Globus pallidus (tissue), 1 donor: ENCODE data around the gene LIMS1.

Experiments used
- DNase-seq: peaks from one replicate; pipeline ENCODE4 v3.0.0-alpha.2; 2015; ENCODE audit warnings: low spot score

The LIMS1 gene

DNA sequence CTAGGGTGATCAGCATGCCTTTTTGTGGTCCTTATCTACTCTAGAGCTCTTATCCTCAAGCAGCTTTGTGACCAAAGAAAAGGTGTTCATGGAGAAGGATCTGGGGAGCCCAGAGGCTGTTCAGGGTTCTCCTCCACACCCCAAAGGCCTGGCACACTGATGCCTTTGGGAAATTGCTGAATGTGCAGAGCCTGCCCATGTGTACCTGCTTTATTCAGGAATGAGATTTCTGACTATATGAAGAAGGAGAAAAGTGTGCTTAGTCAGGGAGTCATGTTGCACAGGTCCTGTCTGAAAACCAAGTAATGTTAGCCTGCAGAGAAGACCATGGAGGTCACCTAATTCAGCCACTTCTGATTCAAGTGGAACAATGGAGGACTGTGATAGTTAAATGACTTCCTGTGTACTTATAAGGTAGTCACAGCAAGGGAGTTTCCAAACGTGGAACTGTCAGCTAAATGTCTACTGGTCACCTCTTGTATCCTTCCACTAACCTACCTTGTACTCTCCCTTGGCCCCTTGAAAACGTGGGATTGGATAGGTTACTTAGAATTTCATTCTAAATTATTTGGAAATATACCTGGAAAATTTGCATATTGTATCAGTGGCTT lies 81.3 kb downstream of the LIMS1 start:
- DNase-seq: no peak

DNA sequence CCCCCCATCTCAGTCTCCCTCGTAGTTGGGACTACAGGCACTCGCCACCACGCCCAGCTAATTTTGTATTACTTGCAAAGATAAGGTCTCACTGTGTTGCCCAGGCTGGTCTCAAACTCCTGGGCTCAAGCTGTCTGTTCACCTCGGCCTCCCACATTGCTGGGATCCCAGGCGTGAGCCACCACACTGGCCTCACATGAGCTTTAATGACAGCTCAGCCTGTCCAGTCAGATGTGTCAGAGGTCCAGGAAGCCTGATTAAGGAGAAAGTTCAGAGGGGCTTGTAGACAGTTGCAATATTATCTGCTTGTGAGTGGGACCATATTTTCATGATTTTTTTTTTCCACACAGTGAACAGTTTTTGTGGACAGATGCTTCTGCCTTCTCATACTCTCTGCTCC lies 82.0 kb downstream of the LIMS1 start:
- DNase-seq: no peak

DNA sequence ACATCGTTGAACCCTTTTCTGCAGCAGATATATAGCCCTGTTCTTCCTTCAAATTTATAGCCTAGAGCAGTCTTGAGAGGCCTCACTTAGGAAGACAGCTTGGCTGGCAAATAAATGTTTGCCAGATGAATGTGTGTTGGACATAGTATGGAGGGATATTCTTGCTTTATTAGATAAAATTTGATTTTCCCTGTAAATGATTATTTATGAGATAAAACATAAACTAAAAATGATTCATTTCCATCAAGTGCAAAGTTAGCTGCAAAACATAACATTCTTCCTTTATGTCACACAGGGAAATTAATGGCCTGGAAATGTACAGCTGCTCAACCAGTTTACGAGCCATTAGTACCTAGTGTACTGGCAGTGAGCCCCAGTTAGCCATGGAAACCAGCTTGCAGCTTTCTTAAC lies 82.5 kb downstream of the LIMS1 start:
- no peak for DNase-seq

DNA sequence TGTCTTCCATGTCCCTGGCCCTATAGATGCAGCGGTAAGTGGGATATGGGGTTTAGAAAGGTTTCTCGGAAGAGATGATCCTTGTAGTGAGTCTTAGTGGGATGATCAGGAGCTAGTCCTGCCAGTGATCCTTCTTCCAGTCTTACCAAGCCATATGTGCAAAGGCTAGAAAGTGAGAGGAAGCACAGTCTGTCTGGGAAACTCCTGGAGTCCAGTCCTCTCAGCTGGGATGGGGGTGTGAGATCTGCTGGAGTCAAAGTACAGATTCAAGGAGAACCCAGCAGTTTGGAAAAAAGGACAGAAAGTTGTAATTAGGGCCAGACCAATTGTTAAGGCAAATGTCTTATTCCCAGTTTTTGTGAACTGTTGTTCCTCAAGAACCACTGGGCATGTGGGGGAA lies 83.3 kb downstream of the LIMS1 start:
- no peak for DNase-seq

DNA sequence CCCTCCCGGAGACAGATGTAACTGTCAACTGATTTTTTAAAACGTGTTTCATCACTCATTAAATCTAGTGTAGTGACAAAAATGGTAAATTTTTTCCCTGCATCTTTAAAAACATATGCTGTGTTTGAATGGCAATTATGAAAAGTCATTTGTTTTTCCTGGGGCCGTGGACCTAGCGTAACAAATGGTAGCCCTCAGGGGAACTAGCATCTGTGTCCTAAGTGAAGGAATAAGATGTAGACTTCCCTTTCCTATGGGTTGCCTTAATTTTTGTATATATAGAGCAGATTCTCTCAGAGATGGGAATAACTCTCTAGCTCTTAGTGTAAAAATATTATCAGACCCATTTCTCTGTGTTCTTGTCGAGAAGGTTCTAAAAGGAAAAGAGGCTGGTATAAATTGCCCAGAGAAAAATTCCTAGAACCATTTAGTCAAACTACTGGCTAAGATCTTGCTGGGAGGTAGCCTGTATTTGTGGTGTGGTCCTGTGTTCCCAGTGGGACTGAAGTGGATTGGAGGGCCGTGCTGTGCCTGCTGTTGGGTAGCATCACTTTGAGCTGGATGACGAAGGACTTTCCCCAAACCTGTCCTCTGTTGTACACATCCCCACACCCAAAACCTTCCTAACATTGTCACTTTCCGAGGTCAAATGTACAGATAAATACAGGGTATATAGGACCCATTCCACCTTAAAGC lies 85.8 kb downstream of the LIMS1 start:
- no peak for DNase-seq

DNA sequence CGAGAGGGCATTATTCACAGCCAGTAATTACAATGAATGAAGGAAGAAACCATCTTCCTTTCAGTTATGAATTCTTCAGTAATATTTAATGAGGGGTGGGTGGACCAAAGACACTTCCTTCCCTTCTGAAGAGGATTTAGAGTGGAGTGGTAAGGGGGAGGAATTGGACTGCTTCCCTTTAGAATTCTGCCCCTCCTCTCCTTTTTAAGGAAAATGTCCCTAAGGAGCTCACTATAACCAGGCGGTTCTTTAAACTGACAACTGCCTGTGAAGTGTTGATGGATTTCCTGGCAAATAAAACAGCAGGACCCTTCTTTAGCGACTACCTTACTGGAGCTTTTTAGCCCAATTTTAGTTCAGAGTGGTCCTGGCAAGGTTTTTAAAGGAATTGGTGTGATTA lies 86.4 kb downstream of the LIMS1 start:
- no peak for DNase-seq

DNA sequence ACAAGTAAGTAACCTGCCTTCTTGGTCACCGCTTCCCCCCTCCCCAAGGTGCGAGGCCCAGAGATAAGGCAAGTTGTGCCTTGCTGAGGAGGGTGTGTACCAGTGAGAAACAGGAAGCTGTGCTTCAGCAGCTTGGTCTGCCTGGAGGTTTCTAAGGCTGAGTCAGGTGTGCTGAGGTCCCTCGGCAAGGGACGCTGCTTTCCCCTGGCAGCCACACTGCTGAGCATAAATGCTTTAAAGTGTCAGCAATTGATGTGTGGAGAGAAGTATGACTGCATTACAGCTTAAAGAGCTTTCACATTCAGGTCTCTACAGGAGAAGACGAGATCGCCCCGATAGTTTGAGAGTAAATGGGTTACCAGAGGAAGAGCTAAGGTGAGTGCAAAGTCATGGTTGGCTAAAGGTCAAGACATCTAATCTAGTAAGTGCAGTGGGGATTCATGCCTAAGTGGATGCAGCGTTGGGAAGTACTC lies 86.9 kb downstream of the LIMS1 start:
- DNase-seq: no peak

DNA sequence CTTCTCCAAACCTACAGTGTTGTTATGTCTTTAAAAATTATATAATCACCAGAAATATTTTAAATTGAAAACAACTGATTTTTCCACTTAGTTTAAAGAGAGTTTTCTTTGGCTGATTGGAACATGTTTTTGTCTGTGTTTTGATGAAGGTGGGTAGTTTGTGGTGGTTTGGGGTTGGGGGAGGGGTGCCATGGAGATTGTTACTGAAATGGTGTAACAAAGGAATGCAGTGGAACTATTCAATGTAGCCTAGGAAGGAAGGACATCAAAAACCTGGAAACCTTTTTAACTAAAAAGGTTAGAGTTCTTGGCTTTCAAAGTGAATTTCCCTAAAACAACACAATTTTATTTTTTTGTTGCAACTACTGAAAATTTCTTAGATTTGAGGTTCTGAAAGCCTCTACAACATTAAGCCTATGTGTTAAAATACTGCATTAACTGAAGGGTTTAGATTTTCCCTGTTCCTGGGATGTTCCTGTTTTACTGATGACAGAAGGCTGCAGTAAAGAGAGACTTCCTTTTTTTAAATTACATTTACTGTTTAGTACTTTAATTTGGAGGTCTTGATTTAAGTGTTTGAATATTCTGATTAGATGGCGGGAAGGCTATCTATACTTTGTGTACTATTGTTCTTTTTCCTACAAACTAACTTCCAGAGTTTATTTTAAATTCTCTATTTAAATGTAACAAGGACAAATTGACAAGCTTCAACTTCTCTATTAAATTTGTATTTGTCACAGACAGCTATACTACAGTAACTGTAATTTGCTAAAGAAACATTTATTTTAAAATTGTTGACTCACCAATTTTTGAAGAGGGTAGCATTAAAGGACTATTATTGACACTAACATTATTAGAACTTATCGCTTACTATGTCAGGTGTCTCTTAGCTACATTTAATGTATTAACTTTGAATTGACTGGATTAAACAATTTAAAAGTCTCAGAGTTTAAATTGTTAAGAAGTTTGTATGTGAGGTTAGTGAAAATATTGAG lies 87.7 kb downstream of the LIMS1 start:
- no peak for DNase-seq

DNA sequence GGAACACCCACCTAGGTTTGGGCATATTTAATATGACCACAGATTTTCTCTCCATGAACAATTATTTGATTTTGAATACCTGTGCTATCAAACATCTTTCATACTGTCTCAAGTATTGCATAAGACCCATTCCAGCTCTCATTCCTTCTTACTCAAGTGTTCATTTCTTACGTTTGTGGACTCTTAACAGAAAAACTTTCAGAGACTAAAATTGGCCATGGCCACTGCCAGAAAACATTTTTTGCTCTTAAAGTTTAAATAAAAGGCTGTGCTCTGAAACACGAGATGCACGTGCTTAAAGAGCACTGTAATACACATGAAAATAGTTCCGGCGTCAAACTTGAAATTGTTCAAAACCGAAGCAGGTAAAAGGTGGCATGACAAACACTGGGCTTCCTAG lies 89.3 kb downstream of the LIMS1 start:
- DNase-seq: no peak

DNA sequence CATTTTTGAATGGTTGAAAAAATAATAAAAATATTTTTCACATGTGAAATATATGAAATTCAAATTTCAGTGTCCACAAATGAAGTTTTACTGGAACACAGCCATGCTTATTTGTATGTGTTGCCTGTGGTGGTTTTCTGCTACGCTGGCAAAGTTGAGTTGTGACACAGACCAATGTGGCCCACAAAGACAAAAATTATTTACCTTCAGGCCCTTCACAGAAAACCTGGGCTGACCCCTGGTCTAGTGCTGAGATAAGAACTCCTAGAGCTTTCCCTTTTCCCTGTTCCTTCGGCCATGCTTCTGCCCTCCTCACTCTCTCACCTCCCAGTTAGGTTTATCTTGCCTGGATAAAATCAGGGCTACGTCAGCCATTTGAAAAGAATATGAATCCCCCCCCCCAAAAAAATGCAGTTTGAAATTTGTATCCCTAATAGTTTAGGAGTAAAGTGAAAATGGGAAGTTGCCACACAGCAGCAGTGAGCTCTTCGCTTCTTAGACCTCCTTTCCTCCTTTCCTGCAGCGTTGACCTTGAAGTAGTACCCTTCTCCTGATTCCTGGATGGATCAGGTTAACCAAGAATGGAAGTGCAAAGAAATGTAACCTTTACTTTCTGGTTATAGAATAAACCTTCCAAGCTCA lies 91.0 kb downstream of the LIMS1 start:
- DNase-seq: no peak

DNA sequence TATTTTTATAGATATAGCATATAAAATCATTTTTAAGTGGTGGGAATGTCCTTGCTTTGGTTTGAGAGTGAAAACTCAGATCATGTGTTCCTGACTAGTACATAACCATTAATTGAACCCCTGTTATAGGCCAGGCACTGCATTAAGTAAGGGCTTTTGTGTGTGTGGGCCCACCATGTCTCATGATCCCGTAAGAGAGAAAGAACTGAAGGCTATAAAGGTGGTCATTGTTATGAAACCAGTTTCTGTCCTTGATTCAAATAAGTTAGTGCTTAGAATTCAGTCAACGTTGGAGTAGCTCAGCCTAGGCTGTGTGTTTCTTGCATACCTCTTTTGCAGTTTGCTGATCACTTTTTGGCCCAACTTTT lies 91.5 kb downstream of the LIMS1 start:
- DNase-seq: no peak

DNA sequence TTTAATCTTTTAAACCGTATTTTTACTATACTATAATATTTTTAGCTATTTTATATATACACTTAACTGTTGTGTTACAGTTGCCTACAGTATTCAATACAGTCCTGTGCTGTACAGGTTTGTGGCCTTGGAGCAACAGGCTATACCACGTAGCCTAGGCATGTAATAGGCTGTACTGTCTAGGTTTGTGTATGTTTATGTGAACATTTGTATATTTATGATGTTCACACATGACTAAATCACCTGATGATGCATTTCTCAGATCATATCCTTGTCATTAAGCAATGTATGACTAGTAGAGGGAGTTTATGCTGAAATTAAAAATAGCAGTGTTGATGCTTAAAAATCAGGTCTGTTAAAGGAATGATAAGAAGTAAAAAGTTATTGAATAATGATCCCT lies 92.7 kb downstream of the LIMS1 start:
- no peak for DNase-seq

DNA sequence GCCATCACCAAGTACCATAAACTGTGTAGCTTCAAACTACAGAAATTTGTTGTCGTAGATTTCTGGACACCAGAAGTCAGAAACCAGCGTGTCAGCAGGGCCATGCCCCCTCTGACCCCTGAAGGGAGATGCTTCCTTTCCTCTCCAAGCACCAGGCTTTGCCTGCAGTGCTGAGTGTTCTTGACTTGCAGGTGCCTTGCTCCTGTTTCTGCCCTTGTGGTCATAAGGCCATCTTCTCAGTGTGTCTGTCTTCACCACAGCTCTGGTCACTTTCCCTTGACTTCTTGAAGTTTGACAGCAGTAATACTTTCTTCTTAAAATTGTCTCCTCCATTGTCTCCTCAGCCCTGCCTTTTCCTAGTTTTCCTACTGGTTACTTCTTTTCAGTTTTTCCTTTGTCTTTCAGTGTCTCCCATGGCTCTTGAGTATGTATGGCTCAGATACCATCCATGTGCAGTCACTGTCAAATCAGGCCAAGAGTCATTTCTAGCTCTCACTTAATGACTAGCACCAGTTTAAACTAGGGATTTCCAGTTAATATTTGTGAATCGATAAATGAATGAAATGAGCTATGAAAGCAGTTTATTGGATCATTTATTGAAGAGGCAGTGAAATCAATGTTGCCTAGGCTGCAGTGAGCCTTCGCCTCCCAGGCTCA lies 93.8 kb downstream of the LIMS1 start:
- no peak for DNase-seq

DNA sequence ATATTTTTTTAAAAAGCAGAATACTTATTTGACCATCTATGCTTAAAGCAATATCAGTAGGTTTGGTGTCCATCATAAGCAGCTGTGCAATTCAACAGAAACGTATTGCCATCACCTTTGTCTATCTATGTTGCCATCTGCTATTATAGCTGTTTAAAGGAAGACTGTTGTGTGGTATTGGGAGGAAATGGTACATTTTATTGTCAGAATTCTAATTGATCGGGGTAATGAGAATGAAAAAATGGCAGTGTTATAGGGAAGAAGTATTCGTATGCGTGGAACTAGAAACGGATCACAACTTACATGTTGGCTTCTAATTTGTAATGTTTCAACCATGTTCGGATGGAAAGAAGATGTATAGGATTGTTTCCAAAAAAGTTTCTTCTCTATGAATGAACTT lies 94.7 kb downstream of the LIMS1 start:
- DNase-seq: no peak

DNA sequence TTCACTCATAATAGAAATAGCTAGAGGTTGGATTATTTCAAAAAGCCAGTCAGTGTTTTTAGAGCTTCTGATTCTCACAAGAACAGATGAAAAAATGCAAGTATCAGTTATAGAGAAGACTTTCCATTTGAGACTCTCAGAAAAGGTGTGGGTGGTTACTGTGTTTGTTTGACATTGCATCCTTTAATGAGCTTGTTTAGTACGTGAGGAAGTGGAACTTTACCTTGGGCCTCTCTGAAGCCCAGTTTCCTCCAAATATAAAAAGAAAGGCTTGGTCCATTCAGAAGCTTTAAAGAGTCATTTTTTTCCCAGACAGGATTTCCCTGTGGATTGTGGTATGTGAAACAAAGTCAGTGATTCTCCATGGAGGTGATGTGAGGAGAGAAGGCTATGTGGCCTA lies 95.1 kb downstream of the LIMS1 start:
- no peak for DNase-seq

DNA sequence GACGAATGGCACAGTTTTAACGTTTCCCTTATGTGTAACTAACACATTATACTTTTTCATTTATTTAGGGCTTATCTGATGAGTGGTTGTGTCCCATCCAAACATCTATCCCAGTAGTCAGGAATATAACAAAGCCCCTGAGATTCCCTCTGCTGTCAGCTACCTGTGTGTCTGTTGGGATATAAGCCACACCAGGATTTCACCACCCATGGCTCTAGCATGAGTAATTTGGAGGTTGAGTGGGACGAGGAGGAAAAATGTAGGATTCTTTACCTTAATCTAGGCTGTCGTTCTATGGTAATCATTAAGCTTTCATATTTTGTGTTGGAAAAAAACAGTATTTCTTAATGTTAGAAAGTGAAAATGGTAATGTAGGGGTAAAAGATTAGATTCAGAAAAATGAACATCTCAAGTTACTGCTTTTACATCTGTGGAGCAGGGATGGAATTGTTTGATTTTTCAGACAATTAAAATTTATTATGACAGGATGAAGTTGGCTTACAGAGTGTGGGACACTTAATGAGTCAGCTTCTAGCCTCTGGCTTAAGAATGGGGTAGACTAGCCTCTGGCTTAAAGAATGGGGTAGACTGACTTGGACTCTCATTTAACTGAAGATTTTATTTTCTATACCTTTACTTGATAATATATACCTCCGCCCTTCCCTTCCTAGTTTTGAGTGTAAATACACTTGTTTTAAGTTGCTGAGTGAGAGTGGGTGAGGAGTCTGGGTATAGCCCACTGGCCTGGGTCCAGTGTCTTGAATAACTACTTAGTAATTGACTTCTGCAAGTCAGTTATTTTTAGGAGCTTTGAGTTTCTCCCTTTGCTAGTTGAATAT lies 96.5 kb downstream of the LIMS1 start:
- DNase-seq: no peak

DNA sequence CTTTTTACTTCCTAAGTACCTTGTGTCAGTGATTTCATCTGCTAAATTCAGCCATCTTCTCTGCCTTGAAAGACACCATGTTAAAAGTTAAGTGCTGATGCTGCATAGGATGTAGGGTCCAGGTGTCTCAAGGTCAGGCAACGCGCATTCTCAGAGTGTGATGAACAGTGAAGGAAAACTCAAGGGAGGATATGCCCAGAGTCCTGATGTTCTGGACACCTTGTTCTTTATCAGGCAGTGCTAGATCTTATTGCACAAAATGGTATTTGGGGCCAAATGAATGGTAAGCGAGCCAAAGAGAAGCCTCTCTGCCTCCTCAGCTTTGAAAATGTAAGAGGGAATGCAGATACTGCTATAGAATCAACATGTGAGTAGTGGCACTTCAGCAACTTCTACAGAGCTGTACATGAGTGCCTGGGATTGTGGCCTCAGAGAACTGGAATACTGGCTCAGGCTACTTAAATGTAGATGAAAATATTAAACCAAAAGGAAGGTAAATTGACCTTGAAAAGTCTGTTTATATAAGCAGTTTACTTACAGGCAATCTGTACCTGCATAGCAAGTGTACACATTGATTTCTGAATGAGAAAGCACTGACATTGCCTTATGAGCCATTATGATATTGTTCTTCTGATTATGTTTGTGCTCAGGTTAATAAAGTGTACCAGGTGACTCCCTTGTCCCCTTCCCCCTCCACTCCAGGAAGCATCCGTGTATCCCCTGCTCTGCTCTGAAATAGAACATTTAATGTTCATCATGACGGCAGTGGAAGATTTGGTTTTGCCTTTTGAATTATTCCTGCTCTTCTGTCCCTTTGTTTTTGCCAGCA lies 98.3 kb downstream of the LIMS1 start:
- no peak for DNase-seq

DNA sequence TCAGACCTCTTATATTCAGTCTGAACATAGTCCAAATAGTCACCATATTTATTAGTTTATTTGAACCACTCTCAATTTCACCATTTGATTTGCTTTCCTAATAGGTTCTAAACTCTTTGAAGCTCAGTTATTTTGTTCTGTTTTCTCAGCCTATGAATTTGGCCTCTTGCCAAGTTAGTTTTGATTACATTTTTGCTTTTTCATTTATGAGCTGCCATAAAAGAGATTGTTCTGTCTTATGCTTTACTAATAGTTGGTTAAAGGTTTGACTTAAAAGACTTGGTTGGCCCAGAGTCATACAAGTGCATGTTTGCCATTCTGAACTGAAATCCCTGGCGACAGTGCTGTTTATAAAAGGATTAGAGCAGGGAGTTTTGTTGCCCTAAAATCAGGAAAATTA lies 99.1 kb downstream of the LIMS1 start:
- no peak for DNase-seq

DNA sequence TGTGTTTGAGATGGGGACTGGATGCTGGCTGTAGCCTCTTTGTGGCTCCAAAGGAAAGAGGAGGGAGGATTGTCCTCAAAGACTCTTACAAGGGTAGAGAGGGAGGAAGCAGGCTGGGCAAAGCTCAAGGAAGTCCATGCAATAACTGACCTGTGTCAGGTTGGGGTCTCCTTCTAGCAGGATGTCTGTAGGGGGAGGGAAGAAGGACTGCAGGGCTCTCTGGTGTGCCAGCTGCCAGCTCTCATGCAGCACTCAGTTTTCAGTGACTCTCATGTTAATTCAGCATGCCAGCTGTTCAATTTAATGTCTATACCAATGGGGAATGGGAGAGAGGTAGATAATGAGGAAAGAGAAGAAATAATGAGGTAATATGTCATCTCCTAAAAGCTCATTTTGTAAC lies 99.7 kb downstream of the LIMS1 start:
- no peak for DNase-seq

DNA sequence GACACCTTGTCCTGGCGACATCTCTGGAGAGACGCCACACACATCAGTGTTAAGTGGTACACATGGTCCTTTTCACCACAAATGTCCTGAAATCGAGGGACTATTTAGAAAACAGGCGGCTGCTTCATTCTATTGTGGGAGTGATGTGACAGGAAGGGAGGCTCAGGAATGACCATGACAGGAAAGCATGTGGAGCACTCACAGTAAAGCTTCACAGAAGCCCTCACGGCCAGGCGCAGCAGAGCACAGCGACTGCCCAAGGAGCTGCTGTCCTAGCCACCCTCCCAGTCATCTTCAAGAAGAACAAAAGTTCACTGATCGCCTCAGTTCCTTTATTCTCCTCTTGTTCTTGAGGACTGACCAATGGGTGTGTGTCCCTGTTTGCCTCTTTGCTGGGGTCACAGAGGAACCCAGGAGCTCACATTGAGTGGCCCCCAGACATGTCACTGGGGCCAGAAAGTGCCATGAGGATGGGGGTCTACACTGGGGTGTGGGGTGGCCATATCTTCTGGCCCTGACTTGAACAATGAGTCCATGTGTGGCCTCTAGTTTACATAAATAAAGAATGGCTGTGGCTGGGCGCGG lies 100.4 kb downstream of the LIMS1 start:
- no peak for DNase-seq
